Measurements from ENCODE around the gene OSBPL10. TPM values are rescaled to one million over a fixed set of nuclear protein-coding genes. Genes with fewer than 3 reads are reported as not detected.

Gene OSBPL10
- total and polyA plus RNA-seq, 2 experiments from 2014 or later, result 2.4 to 8.1 TPM

- no peak overlapping the region for H3K4me2 ChIP-seq (ENCODE audit: unreplicated experiment)
- no peaks in the 10 kb centered on the region for H3K9me3 ChIP-seq (ENCODE audit: low read depth)
- TF ChIP-seq EZH2 (IDR thresholded peaks at IDR 0.05; ENCODE audit: insufficient read depth, poor library complexity, severe bottlenecking) (no peak), EZH2phosphoT487 (IDR thresholded peaks at IDR 0.05; ENCODE audit: insufficient read depth, low read depth) (no peak)
- no peak for DNase-seq
- no peak overlapping the region for H3K4me3 ChIP-seq
- in situ Hi-C loops (cut with MboI), result loop anchor here (25.0 kb wide), 1 partner anchor 521 kb away; no protein-coding TSS in a partner anchor
- H3K27me3 ChIP-seq (replicated peaks; ENCODE audit: insufficient read depth), result no peaks in the 10 kb centered on the region
- peaks cover 12% of the 10 kb centered on the region; the same call in 1 of the 2 replicates for H3K4me1 ChIP-seq (ENCODE audit: insufficient read depth)
- peaks cover 6% of the 10 kb centered on the region; the same call in 1 of the 2 replicates for H3F3A ChIP-seq (ENCODE audit: insufficient read depth)
- no peaks in the 10 kb centered on the region for H3K9me2 ChIP-seq (ENCODE audit: insufficient read depth)
- no peak overlapping the region for H3K27ac ChIP-seq
- H4K20me1 ChIP-seq (ENCODE audit: insufficient read depth), result no peaks in the 10 kb centered on the region
- peaks cover 54% of the 10 kb centered on the region for H3K79me2 ChIP-seq (ENCODE audit: insufficient read depth)
- H2AFZ ChIP-seq, result no peak overlapping the region
- H3K36me3 ChIP-seq (ENCODE audit: low read depth), result peaks cover 12% of the 10 kb centered on the region
- H3K9ac ChIP-seq, result no peak overlapping the region
- 100% methylated on average over 2 of the region's 2 CpGs for WGBS, 2 experiments (ENCODE audit: low coverage in 1 of 2, low lambda C conversion rate in 2 of 2, missing lambda C conversion rate in 2 of 2)
These were observed 364.4 kb downstream of the OSBPL10 start for GRCh38 chr3:31616711-31617110.

DNA sequence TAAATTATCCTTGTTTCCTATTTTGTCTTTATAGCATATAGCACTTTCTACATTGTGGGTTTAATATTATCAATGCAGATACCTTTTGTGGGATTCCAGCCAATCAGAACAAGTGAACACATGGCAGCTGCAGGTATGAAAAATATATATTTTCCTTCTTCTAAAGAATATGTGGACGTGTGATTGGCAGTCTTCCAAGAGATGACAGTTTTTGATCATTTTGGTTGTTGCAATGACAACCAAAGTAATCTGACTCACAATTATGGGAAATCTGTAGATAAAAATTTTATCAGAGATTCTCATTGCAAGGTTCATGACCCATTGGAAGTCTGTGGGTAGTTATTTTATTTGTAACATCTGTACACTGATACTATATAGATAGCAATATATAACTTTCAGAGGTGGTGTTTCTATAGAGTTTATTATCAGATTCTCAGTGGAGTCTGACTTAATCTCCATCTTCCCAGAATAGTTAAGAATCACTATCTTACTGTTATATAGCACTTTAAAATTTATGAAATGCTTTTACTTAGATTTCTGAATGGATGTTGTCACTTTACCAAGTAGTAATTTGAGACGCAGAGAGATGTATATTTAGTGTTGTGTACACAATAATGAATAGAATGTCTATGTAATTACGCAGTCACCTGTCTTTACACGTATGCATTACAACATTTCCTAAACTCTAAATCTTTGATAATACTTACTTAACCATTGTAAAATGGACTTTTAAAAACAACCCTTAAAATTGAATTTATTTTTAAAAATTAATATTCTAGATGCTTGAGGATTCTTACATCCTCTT is 365.8 kb downstream of the OSBPL10 start:
- in situ Hi-C loops (cut with MboI), result loop anchor here (25.0 kb wide), 1 partner anchor 522 kb away; no protein-coding TSS in a partner anchor
- Histone ChIP-seq H4K20me1 (ENCODE audit: insufficient read depth) (no peaks in the 10 kb centered on the region), H3K9me2 (ENCODE audit: insufficient read depth) (no peaks in the 10 kb centered on the region), H3K4me2 (ENCODE audit: unreplicated experiment) (no peak overlapping the region), H3K36me3 (ENCODE audit: low read depth) (peaks cover 1% of the 10 kb centered on the region), H3K9ac (no peak overlapping the region), H3K27ac (no peak overlapping the region), H3F3A (ENCODE audit: insufficient read depth) (peaks cover under 1% of the 10 kb centered on the region; the same call in 1 of the 2 replicates), H3K79me2 (ENCODE audit: insufficient read depth) (peaks cover 65% of the 10 kb centered on the region), H3K4me1 (ENCODE audit: insufficient read depth) (0 out of 2 replicates have a peak, but pooled peaks cover 4% of the 10 kb centered on the region), H3K4me3 (no peak overlapping the region), H3K27me3 (replicated peaks; ENCODE audit: insufficient read depth) (no peaks in the 10 kb centered on the region), H2AFZ (no peak overlapping the region), H3K9me3 (ENCODE audit: low read depth) (no peaks in the 10 kb centered on the region)
- 76 to 78% methylated on average over 4 of the region's 4 CpGs for WGBS, 2 experiments (ENCODE audit: low coverage in 1 of 2, low lambda C conversion rate in 2 of 2, missing lambda C conversion rate in 2 of 2)
- TF ChIP-seq EZH2 (IDR thresholded peaks at IDR 0.05; ENCODE audit: insufficient read depth, poor library complexity, severe bottlenecking) (no peak), EZH2phosphoT487 (IDR thresholded peaks at IDR 0.05; ENCODE audit: insufficient read depth, low read depth) (no peak)
- no peak for DNase-seq

GRCh38 chr3:31614162-31614921 is 366.7 kb downstream of the OSBPL10 start:
- peaks cover 74% of the 10 kb centered on the region for H3K79me2 ChIP-seq (ENCODE audit: insufficient read depth)
- H3K4me1 ChIP-seq (ENCODE audit: insufficient read depth), result 0 out of 2 replicates have a peak, but pooled peaks cover 4% of the 10 kb centered on the region
- in situ Hi-C loops (cut with MboI), result loop anchor here (25.0 kb wide), 1 partner anchor 523 kb away; no protein-coding TSS in a partner anchor
- peak; percentile 7 for DNase-seq
- no peak overlapping the region for H3K27ac ChIP-seq
- H3K4me3 ChIP-seq, result no peak overlapping the region
- no peak overlapping the region for H3K4me2 ChIP-seq (ENCODE audit: unreplicated experiment)
- WGBS, 2 experiments (ENCODE audit: low coverage in 1 of 2, low lambda C conversion rate in 2 of 2, missing lambda C conversion rate in 2 of 2), result 75 to 77% methylated on average over 5 of the region's 5 CpGs
- no peaks in the 10 kb centered on the region; the same call in 1 of the 2 replicates for H3F3A ChIP-seq (ENCODE audit: insufficient read depth)
- H2AFZ ChIP-seq, result no peak overlapping the region
- no peaks in the 10 kb centered on the region for H3K9me2 ChIP-seq (ENCODE audit: insufficient read depth)
- no peak overlapping the region for H3K9ac ChIP-seq
- H3K36me3 ChIP-seq (ENCODE audit: low read depth), result no peaks in the 10 kb centered on the region; the same call in none of the 2 replicates
- no peaks in the 10 kb centered on the region for H4K20me1 ChIP-seq (ENCODE audit: insufficient read depth)
- H3K27me3 ChIP-seq (replicated peaks; ENCODE audit: insufficient read depth), result no peaks in the 10 kb centered on the region
- TF ChIP-seq EZH2phosphoT487 (IDR thresholded peaks at IDR 0.05; ENCODE audit: insufficient read depth, low read depth), result no peak
- no peak for TF ChIP-seq EZH2 (IDR thresholded peaks at IDR 0.05; ENCODE audit: insufficient read depth, poor library complexity, severe bottlenecking)
- H3K9me3 ChIP-seq (ENCODE audit: low read depth), result no peaks in the 10 kb centered on the region

DNA sequence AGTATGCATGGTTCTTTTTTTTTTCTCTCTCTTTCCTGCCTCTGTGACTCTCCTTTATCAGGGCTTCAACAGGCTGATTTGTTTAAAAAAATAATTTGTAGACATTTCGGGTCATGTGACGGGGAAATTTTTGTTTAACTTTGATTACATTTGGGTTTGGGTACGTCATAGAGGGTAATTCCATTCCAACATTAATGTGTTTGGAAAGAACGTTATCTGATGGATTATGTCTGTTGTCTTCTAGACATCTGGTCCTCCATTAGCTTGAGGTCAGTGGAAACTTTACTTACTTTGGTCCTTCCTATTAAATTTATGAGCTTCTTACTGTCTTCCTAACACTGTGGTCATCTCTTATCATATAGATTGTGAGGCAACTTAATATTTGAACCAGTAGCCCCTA is 367.4 kb downstream of the OSBPL10 start:
- 96 to 97% methylated on average over 4 of the region's 4 CpGs for WGBS, 2 experiments (ENCODE audit: low coverage in 1 of 2, low lambda C conversion rate in 2 of 2, missing lambda C conversion rate in 2 of 2)
- in situ Hi-C loops (cut with MboI), result loop anchor here (25.0 kb wide), 1 partner anchor 524 kb away; no protein-coding TSS in a partner anchor

More for the DNA sequence above, 367.4 kb downstream of the OSBPL10 start:
- Histone ChIP-seq H4K20me1 (ENCODE audit: insufficient read depth) (no peaks in the 10 kb centered on the region), H3K79me2 (ENCODE audit: insufficient read depth) (peaks cover 81% of the 10 kb centered on the region), H3K9me2 (ENCODE audit: insufficient read depth) (no peaks in the 10 kb centered on the region), H2AFZ (no peak overlapping the region), H3K9ac (no peak overlapping the region), H3K4me3 (no peak overlapping the region), H3K9me3 (ENCODE audit: low read depth) (no peaks in the 10 kb centered on the region), H3K4me2 (ENCODE audit: unreplicated experiment) (no peak overlapping the region), H3K27me3 (replicated peaks; ENCODE audit: insufficient read depth) (no peaks in the 10 kb centered on the region), H3K27ac (no peak overlapping the region), H3F3A (ENCODE audit: insufficient read depth) (no peaks in the 10 kb centered on the region; the same call in 1 of the 2 replicates), H3K4me1 (ENCODE audit: insufficient read depth) (0 out of 2 replicates have a peak, but pooled peaks cover 4% of the 10 kb centered on the region), H3K36me3 (ENCODE audit: low read depth) (no peaks in the 10 kb centered on the region; the same call in none of the 2 replicates)
- no peak for DNase-seq
- no peak for TF ChIP-seq EZH2 (IDR thresholded peaks at IDR 0.05; ENCODE audit: insufficient read depth, poor library complexity, severe bottlenecking)
- TF ChIP-seq EZH2phosphoT487 (IDR thresholded peaks at IDR 0.05; ENCODE audit: insufficient read depth, low read depth), result no peak

All from GM23248 (cell line).